Measurements from ENCODE around the gene CECR2. TPM values are rescaled to one million over a fixed set of nuclear protein-coding genes. Genes with fewer than 3 reads are reported as not detected.

The CECR2 gene
- total and polyA plus RNA-seq, 7 donors, result 1.7 to 24.1 (median 19.6) TPM

GRCh38 chr22:17403906-17404305 is 34.6 kb downstream of the CECR2 start:
- intact Hi-C loops (cut with DNase I), result no loop called here
- Histone ChIP-seq H3K27me3 (ENCODE audit: insufficient read depth in 3 of 3, low read length in 2 of 3) (no peaks in the 10 kb centered on the region), H3K36me3 (ENCODE audit: insufficient read depth in 1 of 2, low read depth in 1 of 2) (no peaks in the 10 kb centered on the region), H3K9me3 (no peaks in the 10 kb centered on the region), H3K27ac (peak overlapping the region; percentile 79), H3K4me3 (no peak overlapping the region), H3K4me1 (peaks cover 55% of the 10 kb centered on the region)
- no peak for TF ChIP-seq CTCF (IDR thresholded peaks at IDR 0.05)
- peak; percentile 74 to 83 (median 77) for ATAC-seq
- WGBS, 3 donors, result 40 to 52% (median 40%) methylated on average over 12 to 13 of the region's 13 CpGs
- DNase-seq, result peak in 1 of 2 donors; percentile 52

- Histone ChIP-seq H3K36me3 (ENCODE audit: insufficient read depth in 1 of 2, low read depth in 1 of 2) (no peaks in the 10 kb centered on the region), H3K27ac (peak overlapping the region; percentile 69), H3K4me3 (no peak overlapping the region), H3K4me1 (peaks cover 62% of the 10 kb centered on the region), H3K9me3 (no peaks in the 10 kb centered on the region), H3K27me3 (ENCODE audit: insufficient read depth in 3 of 3, low read length in 2 of 3) (no peaks in the 10 kb centered on the region)
- intact Hi-C loops (cut with DNase I), result no loop called here
- 50 to 71% (median 53%) methylated on average over 5 of the region's 5 CpGs for WGBS, 3 donors
- DNase-seq (no peak), ATAC-seq (peak in 3 of 4 donors; percentile 56 to 67 (median 59))
- TF ChIP-seq CTCF (IDR thresholded peaks at IDR 0.05), result no peak
Measured at GRCh38 chr22:17407643-17408042, 38.4 kb downstream of the CECR2 start.

DNA sequence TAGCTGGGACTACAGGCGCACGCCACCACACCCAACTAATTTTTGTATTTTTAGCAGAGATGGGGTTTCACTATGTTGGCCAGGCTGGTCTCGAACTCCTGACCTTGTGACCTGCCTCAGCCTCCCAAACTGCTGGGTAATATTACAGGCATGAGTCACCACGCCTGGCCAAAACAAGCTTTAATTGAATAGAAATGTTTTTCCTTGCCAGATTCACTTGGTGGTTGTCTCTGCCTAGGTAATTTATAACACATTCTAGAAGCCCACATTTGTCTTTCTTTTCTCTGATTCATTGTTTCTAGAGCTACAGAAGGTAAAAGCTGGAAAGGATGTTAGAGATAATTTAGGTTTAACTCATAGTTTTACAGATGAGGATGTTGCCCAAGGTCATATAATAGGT is 41.3 kb downstream of the CECR2 start:
- no peak for TF ChIP-seq CTCF (IDR thresholded peaks at IDR 0.05)
- intact Hi-C loops (cut with DNase I), result loop anchor here in 1 of 2 donors (5.0 kb wide), 1 partner anchor 38 kb away; no protein-coding TSS in a partner anchor
- no peaks in the 10 kb centered on the region for H3K36me3 ChIP-seq (ENCODE audit: insufficient read depth in 1 of 2, low read depth in 1 of 2)
- no peak for DNase-seq
- peaks cover 57% of the 10 kb centered on the region for H3K4me1 ChIP-seq
- WGBS, 3 donors, result 49 to 68% (median 51%) methylated on average over 4 of the region's 4 CpGs
- H3K27me3 ChIP-seq (ENCODE audit: insufficient read depth in 3 of 3, low read length in 2 of 3), result no peaks in the 10 kb centered on the region
- no peaks in the 10 kb centered on the region for H3K9me3 ChIP-seq
- H3K4me3 ChIP-seq, result no peak overlapping the region
- H3K27ac ChIP-seq, result peak overlapping the region; percentile 67
- ATAC-seq, result no peak

DNA sequence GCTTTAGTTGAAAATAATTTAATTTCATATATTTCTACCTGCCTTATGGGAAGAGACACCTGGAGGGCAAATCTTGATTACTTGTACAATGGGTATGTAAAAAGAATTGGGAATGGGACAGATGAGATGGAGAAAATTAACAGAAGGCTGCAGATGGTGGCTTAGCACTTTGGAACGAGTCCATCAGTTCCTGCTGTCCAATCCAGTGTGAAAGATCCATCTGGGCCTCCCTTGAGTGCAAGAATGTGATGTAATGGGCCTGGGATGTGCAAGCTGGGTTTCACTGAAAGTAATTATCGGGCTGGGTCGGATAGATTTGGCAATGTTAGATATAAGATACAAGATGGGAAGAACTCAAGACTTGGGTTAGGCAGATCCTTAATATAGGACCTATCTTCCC is 42.0 kb downstream of the CECR2 start:
- DNase-seq (no peak), ATAC-seq (peak in 2 of 4 donors; percentile 29 to 37)
- intact Hi-C loops (cut with DNase I), result loop anchor here in 1 of 2 donors (5.0 kb wide), 1 partner anchor 39 kb away; no protein-coding TSS in a partner anchor
- Histone ChIP-seq H3K36me3 (ENCODE audit: insufficient read depth in 1 of 2, low read depth in 1 of 2) (no peaks in the 10 kb centered on the region), H3K9me3 (no peaks in the 10 kb centered on the region), H3K4me1 (peaks cover 59% of the 10 kb centered on the region), H3K4me3 (no peak overlapping the region), H3K27ac (peak overlapping the region; percentile 67), H3K27me3 (ENCODE audit: insufficient read depth in 3 of 3, low read length in 2 of 3) (no peaks in the 10 kb centered on the region)
- WGBS, 3 donors, result 11 to 35% (median 18%) methylated on average over 3 of the region's 3 CpGs
- no peak for TF ChIP-seq CTCF (IDR thresholded peaks at IDR 0.05)

GRCh38 chr22:17412232-17412631 is 43.0 kb downstream of the CECR2 start:
- Histone ChIP-seq H3K36me3 (ENCODE audit: insufficient read depth in 1 of 2, low read depth in 1 of 2) (no peaks in the 10 kb centered on the region), H3K27me3 (ENCODE audit: insufficient read depth in 3 of 3, low read length in 2 of 3) (no peaks in the 10 kb centered on the region), H3K27ac (peak overlapping the region; percentile 67), H3K4me3 (no peak overlapping the region), H3K9me3 (no peaks in the 10 kb centered on the region), H3K4me1 (peaks cover 61% of the 10 kb centered on the region)
- 51 to 66% (median 62%) methylated on average over 6 of the region's 6 CpGs for WGBS, 3 donors
- intact Hi-C loops (cut with DNase I), result loop anchor here in 1 of 2 donors (5.0 kb wide), 1 partner anchor 40 kb away; no protein-coding TSS in a partner anchor
- no peak for TF ChIP-seq CTCF (IDR thresholded peaks at IDR 0.05)
- peak; percentile 40 to 58 (median 46) for ATAC-seq
- no peak for DNase-seq
